ENCODE data around the gene CASQ2. TPM values are rescaled to one million over a fixed set of nuclear protein-coding genes. Genes with fewer than 3 reads are reported as not detected.

Gene CASQ2
- total and polyA plus RNA-seq, 2 of the 13 experiments (the other 11 are each of a cell fraction or from before 2014, with no cell fraction given), result not detected

- TF ChIP-seq ZNF609 (CRISPR knock-in tag; IDR thresholded peaks at IDR 0.05; ENCODE audit: borderline replicate concordance) (no peak), ARNTL (CRISPR knock-in tag; IDR thresholded peaks at IDR 0.05) (no peak)
These were observed 19.9 kb downstream of the CASQ2 start (continued) for GRCh38 chr1:115748401-115749150.

- H3K79me2 ChIP-seq (ENCODE audit: insufficient read depth, low read length), result no peaks in the 10 kb centered on the region
- 57% methylated on average over 5 of the region's 5 CpGs for WGBS (ENCODE audit: low lambda C conversion rate)
- H3K27ac ChIP-seq (ENCODE audit: extremely low read length, insufficient read depth, low read length), result no peak overlapping the region
- H3K36me3 ChIP-seq (replicated peaks in 1 of 2; ENCODE audit: control insufficient read depth in 1 of 2, insufficient read depth in 2 of 2, low read length in 2 of 2), result no peaks in the 10 kb centered on the region
- FAIRE-seq (no peak), DNase-seq (ENCODE audit: low spot score) (no peak), ATAC-seq (no peak)
- H4K20me1 ChIP-seq (ENCODE audit: insufficient read depth, low read length), result no peaks in the 10 kb centered on the region
- H3K4me1 ChIP-seq (ENCODE audit: insufficient read depth, low read length), result no peaks in the 10 kb centered on the region
- H3K9ac ChIP-seq (ENCODE audit: insufficient read depth, low read depth, low read length), result no peak overlapping the region
- intact Hi-C loops (cut with micrococcal nuclease; ENCODE audit: unreplicated experiment) (no loop called here), in situ Hi-C loops (cut with HindIII; ENCODE audit: extremely low pct_ligation_motif_present, low pct_unique_long_range_greater_than_20kb) (no loop called here)
- H3K27me3 ChIP-seq (ENCODE audit: control insufficient read depth in 1 of 2, insufficient read depth in 2 of 2, low read length in 2 of 2), result no peaks in the 10 kb centered on the region
- POLR2A ChIA-PET, result no interaction called here
- H3K4me2 ChIP-seq (ENCODE audit: low read depth, low read length), result no peak overlapping the region
- H2AFZ ChIP-seq (ENCODE audit: low read length), result no peak overlapping the region
- H3K9me3 ChIP-seq (ENCODE audit: low read length), result no peaks in the 10 kb centered on the region
- TF ChIP-seq ZNF224 (CRISPR knock-in tag; IDR thresholded peaks at IDR 0.05) (no peak), TMF1 (CRISPR knock-in tag; IDR thresholded peaks at IDR 0.05; ENCODE audit: low read depth) (no peak), ZBTB25 (CRISPR knock-in tag; IDR thresholded peaks at IDR 0.05) (no peak), ARID2 (CRISPR knock-in tag; IDR thresholded peaks at IDR 0.05; ENCODE audit: borderline replicate concordance) (no peak), SOX13 (IDR thresholded peaks at IDR 0.05) (no peak), SOX13 (CRISPR knock-in tag; conservative IDR thresholded peaks at IDR 0.05 in 1 of 2, IDR thresholded peaks at IDR 0.05 in 1 of 2) (no peak), E2F5 (CRISPR knock-in tag; conservative IDR thresholded peaks at IDR 0.05) (no peak)
- no TSS peak for BruUV-seq (replicated peaks)
- H3K4me3 ChIP-seq (replicated peaks in 1 of 3; ENCODE audit: insufficient read depth in 1 of 3, low read depth in 2 of 3, low read length in 3 of 3), result no peak overlapping the region
- CTCF ChIA-PET (ENCODE audit: low intra/inter-chr PET ratio, low total read pairs), result no interaction called here
These were observed 22.4 kb downstream of the CASQ2 start for GRCh38 chr1:115746021-115746690.
